NCI-H2107 treated with DMSO at 0.1 percent for 48 hours (cell line): ENCODE measurements around the gene CPAMD8.
"Not testable (repeated sequence)": the region's sequence is repeated elsewhere in the genome, so short reads cannot be mapped to it uniquely, and the experiment has no call there.

Experiments used
- DNase-seq: peaks from one replicate; lab custom pipeline; 2025; ENCODE audit not compliant: unreplicated experiment; lab: John Stamatoyannopoulos, UW

The CPAMD8 gene

GRCh38 chr19:17043744-17044143 is 17.1 kb upstream of the CPAMD8 start:
- no peak for DNase-seq

GRCh38 chr19:17041976-17042375 is 15.4 kb upstream of the CPAMD8 start:
- DNase-seq: no peak

GRCh38 chr19:17037966-17038500 is 11.4 kb upstream of the CPAMD8 start:
- DNase-seq: no peak

DNA sequence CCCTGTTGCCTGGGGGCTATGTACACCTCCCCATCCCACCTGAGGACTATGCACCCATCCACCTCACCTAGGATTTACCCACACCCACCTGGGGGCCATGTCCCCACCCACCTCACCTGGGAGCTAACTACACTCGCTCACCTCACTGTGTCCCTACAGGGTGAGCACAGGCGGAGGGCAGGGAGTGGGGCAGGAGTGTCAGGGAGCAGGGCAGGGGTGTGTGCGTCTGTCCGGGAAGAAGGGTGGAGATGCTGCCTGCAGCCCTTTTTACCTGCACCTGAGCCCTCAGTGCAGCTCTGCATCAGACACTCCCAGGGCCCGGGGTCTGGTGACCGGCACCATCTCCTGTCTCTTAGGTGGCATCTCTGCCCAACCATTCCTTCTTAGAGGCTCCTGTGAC is 10.6 kb upstream of the CPAMD8 start:
- no peak for DNase-seq

- DNase-seq: no peak
Measured at GRCh38 chr19:17036640-17037039, 10.0 kb upstream of the CPAMD8 start.

GRCh38 chr19:17035842-17036424 is 9.3 kb upstream of the CPAMD8 start:
- DNase-seq: no peak

GRCh38 chr19:17031741-17032140 is 5.1 kb upstream of the CPAMD8 start:
- no peak for DNase-seq

- no peak for DNase-seq
Measured at GRCh38 chr19:17027535-17027975, 945 bp upstream of the CPAMD8 start.

- DNase-seq: no peak
Measured at GRCh38 chr19:17025991-17026658, 485 bp downstream of the CPAMD8 start.

DNA sequence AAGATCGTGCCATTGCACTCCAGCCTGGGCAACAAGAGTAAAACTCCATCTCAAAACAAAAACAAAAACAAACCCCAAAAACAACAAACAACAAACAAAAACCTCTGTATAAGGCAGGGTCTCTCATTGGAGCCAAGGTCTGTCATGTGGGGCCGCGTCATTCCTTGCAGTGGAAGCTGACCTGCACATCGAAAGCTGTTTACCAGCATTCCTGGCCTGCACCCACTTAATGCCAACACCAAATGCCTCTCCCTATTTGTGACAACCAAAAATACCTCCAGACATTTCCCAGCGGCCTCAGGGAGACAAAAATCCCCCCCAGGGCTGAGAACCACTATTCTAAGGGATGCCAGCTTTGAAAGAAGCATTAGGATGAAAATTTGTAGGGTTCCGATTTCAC is 1.2 kb downstream of the CPAMD8 start:
- no peak for DNase-seq

- not testable (repeated sequence) for DNase-seq
Measured at GRCh38 chr19:17024941-17025340, 1.7 kb downstream of the CPAMD8 start.

- no peak for DNase-seq
Measured at GRCh38 chr19:17023805-17024204, 2.8 kb downstream of the CPAMD8 start.

- no peak for DNase-seq
Measured at GRCh38 chr19:17022738-17023137, 3.9 kb downstream of the CPAMD8 start.

DNA sequence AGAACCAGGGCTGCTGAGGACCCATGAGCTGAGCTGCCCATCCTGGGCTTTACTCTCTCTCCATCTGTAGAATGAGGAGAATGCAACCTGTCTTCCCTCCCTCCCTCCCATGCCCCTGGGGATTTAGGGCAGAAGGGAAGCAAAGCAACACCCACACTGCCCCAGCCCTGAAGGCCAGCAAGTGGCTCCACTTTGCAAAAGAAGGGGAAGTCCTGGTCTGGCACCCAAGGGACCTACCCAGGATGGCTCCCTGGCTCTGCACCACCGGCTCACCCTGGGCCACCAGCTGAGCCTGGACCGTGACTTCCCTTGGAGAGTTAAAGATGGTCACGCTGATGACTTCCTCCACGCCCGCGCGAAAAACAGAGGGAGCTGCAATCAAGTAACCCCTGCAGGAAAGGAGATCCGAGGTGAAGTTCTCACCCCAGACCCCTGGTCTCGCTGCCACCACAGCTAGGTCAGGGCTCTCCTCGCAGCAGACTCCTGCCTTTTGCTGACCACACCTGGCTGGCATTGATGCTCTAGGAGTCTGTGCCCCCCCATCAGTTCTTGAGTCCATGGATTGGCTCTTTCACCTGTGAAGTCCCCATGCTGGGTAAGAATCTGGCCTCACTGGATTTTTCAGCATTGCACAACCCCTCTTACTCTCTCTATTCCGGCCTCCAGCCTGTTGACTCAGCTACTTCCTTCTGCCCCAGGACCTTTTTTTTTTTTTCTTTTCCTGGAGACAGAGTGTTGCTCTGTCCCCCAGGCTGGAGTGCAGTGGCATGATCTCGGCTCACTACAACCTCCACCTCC is 4.6 kb downstream of the CPAMD8 start:
- no peak for DNase-seq

GRCh38 chr19:17021328-17021727 is 5.3 kb downstream of the CPAMD8 start:
- DNase-seq: no peak

DNA sequence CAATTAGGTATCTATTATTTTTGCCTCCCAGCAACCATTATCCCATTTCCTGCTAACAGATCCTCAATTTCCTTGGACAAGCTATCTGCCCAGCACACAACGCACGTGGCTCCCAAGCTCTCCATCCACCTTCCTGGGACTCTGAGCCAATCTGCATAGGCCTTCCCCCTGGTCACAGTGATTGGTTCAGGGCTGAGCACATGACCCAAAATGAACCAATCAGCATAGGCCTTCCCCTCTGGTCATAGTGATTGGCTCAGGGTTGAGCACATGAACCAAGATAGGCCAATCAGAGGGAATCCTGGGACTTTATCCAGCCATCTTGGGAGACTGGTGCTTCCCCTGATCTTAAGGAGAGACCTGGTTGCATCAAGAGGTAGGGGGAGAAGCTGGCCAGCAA is 5.8 kb downstream of the CPAMD8 start:
- DNase-seq: no peak

DNA sequence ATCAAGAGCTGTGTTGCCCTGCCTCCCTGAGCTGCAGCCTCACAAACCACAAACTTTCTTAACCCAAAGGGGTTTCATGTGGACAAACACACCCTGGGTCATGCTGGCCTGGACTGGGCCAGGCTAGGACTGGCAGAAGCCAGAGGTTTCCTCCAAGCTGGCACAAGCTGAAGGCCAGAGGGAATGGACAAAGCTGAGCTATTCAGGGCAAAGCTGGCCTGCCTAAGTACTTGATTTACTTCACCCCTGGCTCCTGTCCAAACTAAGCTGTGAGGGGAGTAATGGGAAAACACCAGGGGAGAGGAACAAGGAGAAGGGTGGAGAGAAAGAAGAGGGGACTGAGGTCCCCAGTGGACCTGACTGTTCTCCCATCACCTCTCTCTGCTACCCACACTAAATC is 6.2 kb downstream of the CPAMD8 start:
- DNase-seq: no peak

DNA sequence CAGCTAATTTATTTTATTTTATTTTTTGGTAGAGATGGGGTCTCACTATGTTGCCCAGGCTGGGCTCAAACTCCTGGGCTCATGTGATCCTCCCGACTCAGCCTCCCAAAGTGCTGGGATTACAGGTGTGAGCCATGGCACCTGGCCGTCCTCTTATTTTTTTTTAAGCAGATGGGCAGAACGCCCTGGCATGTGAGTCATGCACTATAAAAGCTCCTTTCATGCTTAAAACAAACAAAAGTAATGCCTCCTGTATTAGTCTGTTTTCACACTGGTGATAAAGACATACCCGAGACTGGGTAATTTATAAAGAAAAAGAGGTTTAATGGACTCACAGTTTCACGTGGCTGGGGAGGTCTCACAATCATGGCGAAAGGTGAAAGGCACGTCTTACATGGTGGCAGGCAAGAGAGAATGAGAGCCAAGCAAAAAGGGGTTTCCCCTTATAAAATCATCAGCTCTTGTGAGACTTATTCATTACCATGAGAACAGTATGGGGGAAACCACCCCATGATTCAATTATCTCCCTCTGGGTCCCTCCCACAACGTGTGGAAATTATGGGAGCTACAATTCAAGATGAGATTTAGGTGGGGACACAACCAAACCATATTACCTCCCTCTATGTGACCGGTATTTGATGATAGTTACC is 12.3 kb downstream of the CPAMD8 start:
- not testable (repeated sequence) for DNase-seq

GRCh38 chr19:17011485-17011884 is 15.1 kb downstream of the CPAMD8 start:
- DNase-seq: no peak

- no peak for DNase-seq
Measured at GRCh38 chr19:17006579-17006978, 20.0 kb downstream of the CPAMD8 start.

DNA sequence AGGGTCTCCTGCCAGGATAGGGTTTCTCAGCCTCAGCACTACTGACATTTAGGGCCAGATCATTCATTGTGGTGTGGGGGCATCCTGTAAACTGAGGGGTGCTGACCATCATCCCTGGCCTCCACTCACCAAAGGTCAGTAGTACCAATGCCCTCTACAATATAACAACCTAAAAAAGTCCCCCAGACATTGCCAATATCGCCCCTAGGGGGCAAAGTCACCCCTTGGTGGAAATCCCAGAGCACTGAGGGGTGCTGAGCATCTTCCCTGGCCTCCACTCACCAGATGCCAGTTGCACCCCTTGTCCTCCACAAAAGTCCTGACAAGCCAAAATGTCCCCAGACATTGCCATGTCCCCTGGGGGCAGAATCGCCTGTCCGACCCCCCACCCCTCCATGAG is 21.6 kb downstream of the CPAMD8 start:
- DNase-seq: no peak
